ENCODE data around the gene CREM.
A peak's percentile ranks its signal among the peaks of the same experiment; 100 is the strongest.

Gene CREM

DNA sequence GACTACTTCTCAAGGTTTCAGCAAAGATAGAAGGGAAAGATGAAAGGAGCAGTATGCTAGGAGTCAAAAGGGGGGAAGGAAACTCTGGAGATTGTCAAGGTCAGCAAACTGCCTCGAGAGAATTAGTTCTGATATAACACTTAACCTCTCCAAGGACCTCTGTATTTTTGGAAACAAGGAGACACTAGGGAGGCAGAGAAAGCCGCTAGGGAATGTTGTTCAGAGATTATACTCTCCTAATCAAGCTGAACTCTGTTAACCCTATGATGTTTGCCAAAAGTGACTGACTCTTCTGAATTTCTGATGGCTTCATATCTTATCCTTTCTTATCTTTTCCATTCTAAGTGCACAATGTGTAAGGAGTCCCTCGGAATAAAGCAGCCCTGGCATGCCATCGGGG, 27.1 kb downstream of the CREM start:
- Mint-ChIP-seq H3K4me1 (ENCODE audit: low read depth) (peaks cover 12% of the 10 kb centered on the region), H3K36me3 (ENCODE audit: low read depth) (peaks cover 14% of the 10 kb centered on the region)

DNA sequence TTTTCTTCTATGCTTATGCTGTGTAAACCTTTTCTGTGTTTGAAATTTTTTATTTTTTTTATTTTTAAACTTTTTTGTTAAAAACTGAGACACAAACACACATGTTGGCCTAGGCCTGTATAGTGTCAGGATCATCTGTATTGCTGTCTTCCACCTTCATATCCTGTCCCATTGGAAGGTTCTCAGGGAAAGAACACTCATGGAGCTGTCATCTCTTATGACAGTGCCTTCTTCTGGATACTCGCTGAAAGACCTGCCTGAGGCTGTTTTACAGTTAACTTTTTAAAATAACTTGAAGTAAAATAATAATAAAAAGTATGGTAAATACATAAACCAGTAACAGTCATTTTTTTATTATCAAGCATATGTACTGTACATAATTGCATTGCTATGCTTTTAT, 34.1 kb downstream of the CREM start:
- Mint-ChIP-seq H3K9me3 (no peaks in the 10 kb centered on the region), H3K27ac (no peak overlapping the region), H3K27me3 (no peaks in the 10 kb centered on the region), H3K4me3 (no peak overlapping the region), H3K36me3 (ENCODE audit: low read depth) (no peaks in the 10 kb centered on the region), H3K4me1 (ENCODE audit: low read depth) (peaks cover 7% of the 10 kb centered on the region)
- intact Hi-C loops (cut with micrococcal nuclease) = no loop called here

More for the DNA sequence above, 27.1 kb downstream of the CREM start:
- H3K27me3 Mint-ChIP-seq = no peaks in the 10 kb centered on the region
- intact Hi-C loops (cut with micrococcal nuclease) = no loop called here
- no peak overlapping the region for H3K4me3 Mint-ChIP-seq
- no peaks in the 10 kb centered on the region for H3K9me3 Mint-ChIP-seq
- H3K27ac Mint-ChIP-seq = no peak overlapping the region

DNA sequence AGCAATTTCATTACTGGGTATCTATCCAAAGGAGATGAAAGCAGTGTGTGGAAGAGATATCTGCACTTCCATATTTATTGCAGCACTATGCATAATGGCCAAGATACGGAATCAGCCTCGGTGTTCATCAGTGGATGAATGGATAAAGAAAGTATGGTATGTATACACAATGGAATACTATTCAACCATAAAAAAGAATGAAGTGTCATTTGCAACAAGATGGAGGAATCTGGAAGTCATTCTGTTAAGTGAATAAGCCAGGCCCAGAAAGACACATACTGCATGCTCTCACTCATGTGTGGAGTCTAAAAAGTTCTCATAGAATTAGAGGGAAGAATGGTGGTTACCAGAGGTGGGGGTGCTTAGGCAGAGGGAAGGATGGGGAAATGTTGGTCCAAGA, 35.3 kb downstream of the CREM start:
- H3K27me3 Mint-ChIP-seq = no peaks in the 10 kb centered on the region
- H3K4me1 Mint-ChIP-seq (ENCODE audit: low read depth) = peaks cover 7% of the 10 kb centered on the region
- H3K36me3 Mint-ChIP-seq (ENCODE audit: low read depth) = no peaks in the 10 kb centered on the region
- intact Hi-C loops (cut with micrococcal nuclease) = no loop called here
- no peaks in the 10 kb centered on the region for H3K9me3 Mint-ChIP-seq
- H3K4me3 Mint-ChIP-seq = no peak overlapping the region
- no peak overlapping the region for H3K27ac Mint-ChIP-seq

DNA sequence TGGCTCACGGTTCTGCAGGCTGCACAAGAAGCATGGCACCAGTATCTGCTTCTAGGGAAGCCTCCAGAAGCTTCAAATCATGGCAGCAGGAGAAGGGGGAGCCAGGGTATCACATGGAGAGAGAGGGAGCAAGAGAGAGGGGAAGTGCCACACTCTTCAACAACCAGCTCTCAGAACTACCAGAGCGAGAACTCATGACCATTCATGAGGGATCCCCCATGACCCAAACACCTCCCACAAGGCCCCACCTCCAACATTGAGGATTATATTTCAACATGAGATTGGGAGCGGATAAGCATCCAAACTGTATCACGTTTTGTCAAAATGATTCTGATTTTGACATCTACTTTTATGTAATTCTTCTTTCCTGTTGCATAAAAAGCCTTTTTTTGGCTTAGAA, 38.5 kb downstream of the CREM start:
- Mint-ChIP-seq H3K27me3 (no peaks in the 10 kb centered on the region), H3K4me1 (ENCODE audit: low read depth) (peaks cover 7% of the 10 kb centered on the region), H3K4me3 (no peak overlapping the region), H3K27ac (peak overlapping the region; percentile 38), H3K9me3 (peaks cover 8% of the 10 kb centered on the region), H3K36me3 (ENCODE audit: low read depth) (no peaks in the 10 kb centered on the region)
- intact Hi-C loops (cut with micrococcal nuclease) = no loop called here

DNA sequence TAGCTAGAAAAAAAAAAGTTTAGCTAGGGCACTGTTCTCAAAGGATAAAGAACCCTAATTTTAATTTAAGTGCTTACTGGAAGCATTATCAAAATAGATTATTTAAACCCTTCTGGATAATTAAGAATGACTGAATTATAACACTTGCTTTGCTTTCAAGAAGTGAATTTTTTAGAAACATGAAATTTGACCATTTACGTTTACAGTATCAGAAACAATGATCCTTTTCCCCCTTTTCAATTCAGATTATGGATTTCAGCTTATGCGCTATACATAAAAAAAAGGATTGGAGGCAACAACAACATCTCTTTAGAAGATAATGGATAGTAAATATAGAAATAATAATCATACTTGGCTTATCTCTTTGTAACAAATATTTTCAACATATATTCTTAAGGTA, 39.2 kb downstream of the CREM start:
- H3K4me1 Mint-ChIP-seq (ENCODE audit: low read depth) = peaks cover 7% of the 10 kb centered on the region
- no peak overlapping the region for H3K27ac Mint-ChIP-seq
- H3K27me3 Mint-ChIP-seq = no peaks in the 10 kb centered on the region
- no peak overlapping the region for H3K4me3 Mint-ChIP-seq
- no peaks in the 10 kb centered on the region for H3K36me3 Mint-ChIP-seq (ENCODE audit: low read depth)
- H3K9me3 Mint-ChIP-seq = peaks cover 8% of the 10 kb centered on the region
- intact Hi-C loops (cut with micrococcal nuclease) = no loop called here

DNA sequence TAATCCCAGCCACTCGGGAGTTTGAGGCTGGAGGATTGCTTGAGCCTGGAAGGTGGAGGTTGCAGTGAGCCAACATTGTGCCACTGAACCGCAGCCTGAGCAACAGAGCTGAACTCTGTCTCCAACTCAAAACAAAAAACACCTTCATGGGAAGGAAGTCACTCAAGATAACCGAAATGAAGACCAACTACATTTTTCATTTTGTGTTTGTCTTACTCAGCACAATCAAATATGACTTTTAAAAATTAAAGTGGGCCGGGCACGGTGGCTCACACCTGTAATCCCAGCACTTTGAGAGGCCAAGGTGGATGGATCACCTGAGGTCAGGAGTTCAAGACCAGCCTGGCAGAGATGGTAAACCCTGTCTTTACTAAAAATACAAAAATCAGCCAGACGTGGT, 40.0 kb downstream of the CREM start:
- intact Hi-C loops (cut with micrococcal nuclease) = no loop called here
- Mint-ChIP-seq H3K27ac (no peak overlapping the region), H3K4me3 (no peak overlapping the region), H3K36me3 (ENCODE audit: low read depth) (no peaks in the 10 kb centered on the region), H3K27me3 (no peaks in the 10 kb centered on the region), H3K4me1 (ENCODE audit: low read depth) (peaks cover 7% of the 10 kb centered on the region), H3K9me3 (peaks cover 8% of the 10 kb centered on the region)

DNA sequence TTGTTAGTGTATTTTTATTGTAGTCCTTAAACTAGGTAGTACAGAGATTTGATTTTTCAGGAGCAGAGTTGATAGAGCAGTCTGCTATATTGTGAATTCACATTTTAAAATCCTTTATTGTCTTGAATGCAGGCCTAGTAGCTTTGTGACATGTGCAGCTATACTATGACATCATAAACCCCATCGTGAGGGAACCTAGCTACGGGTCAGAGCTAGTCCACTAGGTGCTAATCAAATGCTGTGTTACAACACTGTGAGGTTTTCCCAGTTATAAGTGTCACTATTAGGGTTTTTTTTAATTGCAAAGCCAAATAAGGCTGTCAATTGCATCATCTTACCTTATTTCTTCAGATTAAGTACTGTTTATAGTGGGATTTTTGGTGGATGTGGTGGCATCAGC, 40.7 kb downstream of the CREM start:
- intact Hi-C loops (cut with micrococcal nuclease) = no loop called here
- H3K4me3 Mint-ChIP-seq = no peak overlapping the region
- no peaks in the 10 kb centered on the region for H3K36me3 Mint-ChIP-seq (ENCODE audit: low read depth)
- peaks cover 13% of the 10 kb centered on the region for H3K4me1 Mint-ChIP-seq (ENCODE audit: low read depth)
- H3K27me3 Mint-ChIP-seq = no peaks in the 10 kb centered on the region
- H3K9me3 Mint-ChIP-seq = peaks cover 8% of the 10 kb centered on the region
- H3K27ac Mint-ChIP-seq = no peak overlapping the region

DNA sequence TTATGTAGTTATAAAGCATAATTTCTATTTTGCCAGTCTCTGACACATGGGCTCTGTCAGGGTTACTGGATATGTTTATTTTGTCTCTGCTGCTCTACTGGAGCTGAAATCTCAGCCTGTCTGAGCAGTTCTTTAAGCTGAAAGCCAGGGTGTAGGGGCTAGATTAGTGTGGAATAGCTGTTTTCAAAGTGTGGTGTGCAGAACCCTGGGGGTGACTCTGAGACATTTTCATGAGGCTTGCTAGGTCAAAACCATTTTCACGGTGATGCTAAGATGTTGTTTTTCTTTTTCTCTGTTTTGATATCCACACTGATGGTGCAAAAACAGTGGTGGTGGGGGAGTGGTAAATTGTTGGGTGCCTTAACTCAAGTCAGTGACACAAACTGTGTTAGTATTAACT, 45.5 kb downstream of the CREM start:
- H3K27ac Mint-ChIP-seq = peak overlapping the region; percentile 58
- no peaks in the 10 kb centered on the region for H3K36me3 Mint-ChIP-seq (ENCODE audit: low read depth)
- H3K4me3 Mint-ChIP-seq = no peak overlapping the region

DNA sequence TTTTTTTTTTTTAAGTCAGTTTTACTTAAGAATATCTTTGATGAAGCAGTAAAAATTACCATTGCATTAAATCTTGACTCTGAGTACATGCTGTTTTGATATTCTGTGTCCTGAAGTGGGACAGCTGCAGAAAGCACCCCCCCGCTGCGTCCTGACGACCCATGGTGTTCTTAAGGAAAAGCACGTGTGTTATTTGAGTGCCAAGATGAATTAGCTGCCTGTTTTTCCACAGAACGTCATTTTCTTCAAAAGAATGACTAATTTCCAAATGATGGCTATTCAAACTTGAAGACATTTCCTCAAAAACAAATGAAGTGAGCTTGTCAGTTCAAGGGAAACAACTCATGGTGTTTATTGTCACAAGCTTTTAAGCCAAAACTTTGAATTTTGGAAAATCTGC, 45.9 kb downstream of the CREM start:
- intact Hi-C loops (cut with micrococcal nuclease) = no loop called here
- Mint-ChIP-seq H3K4me3 (no peak overlapping the region), H3K36me3 (ENCODE audit: low read depth) (no peaks in the 10 kb centered on the region), H3K27ac (peak overlapping the region; percentile 58), H3K9me3 (peaks cover 8% of the 10 kb centered on the region), H3K27me3 (no peaks in the 10 kb centered on the region), H3K4me1 (ENCODE audit: low read depth) (peaks cover 10% of the 10 kb centered on the region)

More for the DNA sequence above, 45.5 kb downstream of the CREM start:
- Mint-ChIP-seq H3K4me1 (ENCODE audit: low read depth) (peaks cover 10% of the 10 kb centered on the region), H3K9me3 (peaks cover 8% of the 10 kb centered on the region), H3K27me3 (no peaks in the 10 kb centered on the region)
- intact Hi-C loops (cut with micrococcal nuclease) = no loop called here

DNA sequence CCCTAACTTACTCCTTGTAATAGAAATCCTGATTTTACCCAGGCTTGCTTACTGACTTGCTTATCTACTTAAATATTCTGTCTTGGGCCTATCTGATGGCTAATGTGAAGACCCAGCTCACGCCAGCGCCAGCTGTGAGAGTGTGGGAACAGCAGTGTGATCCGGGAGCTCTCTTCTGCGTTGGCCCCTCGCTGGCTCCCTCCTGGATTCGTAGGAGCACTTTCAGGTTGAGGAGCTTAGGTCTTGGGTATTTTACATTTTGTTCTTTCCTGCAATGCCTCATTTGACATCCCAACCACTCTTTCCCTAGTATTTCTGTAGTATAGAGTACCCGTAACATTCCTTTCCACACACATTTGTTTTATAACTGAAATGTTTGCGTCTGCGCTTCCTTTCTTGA, 51.7 kb downstream of the CREM start:
- Mint-ChIP-seq H3K36me3 (ENCODE audit: low read depth) (peaks cover 5% of the 10 kb centered on the region), H3K4me3 (no peak overlapping the region), H3K27ac (no peak overlapping the region), H3K4me1 (ENCODE audit: low read depth) (no peaks in the 10 kb centered on the region), H3K27me3 (no peaks in the 10 kb centered on the region), H3K9me3 (no peaks in the 10 kb centered on the region)
- intact Hi-C loops (cut with micrococcal nuclease) = no loop called here

DNA sequence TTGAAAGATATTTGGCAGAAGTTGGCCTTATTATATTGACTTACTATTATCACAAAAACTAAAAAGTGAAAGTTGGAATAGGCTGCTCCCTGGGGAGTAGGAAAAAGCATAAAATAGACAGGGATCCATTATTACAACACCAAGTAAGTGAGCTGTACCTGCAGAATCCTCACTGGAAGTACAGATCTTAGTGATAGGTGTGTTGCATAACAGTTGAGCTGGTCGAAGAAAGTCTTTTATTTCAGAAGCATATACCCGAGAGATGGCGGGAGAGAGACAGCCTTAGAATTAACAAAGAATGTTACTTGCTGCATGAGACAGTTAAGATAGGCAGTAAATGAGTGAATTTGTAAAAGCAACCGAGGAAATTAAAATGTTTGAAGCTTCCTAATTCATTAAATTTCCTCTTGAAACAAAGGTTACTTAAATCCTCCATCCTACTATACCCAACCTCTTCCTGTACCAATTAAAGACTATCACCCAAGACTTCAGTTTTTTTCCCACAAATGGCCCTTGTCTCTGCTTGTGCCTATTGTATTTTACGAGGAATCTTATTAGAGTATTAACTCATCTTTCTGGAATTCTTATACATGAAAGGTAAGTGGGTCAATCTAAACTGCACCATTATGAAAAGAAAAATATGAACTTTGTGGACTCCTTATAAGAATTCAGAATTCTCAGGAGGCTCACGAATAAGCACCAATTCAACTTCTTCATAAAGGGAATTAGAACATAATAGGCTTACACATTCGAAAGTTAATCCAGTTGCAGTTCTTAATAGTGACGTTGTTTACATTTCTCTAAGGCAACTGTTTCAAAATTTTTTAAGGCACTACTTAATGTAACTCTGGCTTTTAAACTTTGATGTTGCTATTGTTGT, 56.2 kb downstream of the CREM start:
- H3K4me3 Mint-ChIP-seq = no peak overlapping the region
- H3K9me3 Mint-ChIP-seq = no peaks in the 10 kb centered on the region
- H3K27me3 Mint-ChIP-seq = no peaks in the 10 kb centered on the region
- H3K27ac Mint-ChIP-seq = no peak overlapping the region
- peaks cover 12% of the 10 kb centered on the region for H3K4me1 Mint-ChIP-seq (ENCODE audit: low read depth)
- peaks cover 5% of the 10 kb centered on the region for H3K36me3 Mint-ChIP-seq (ENCODE audit: low read depth)
- intact Hi-C loops (cut with micrococcal nuclease) = no loop called here

DNA sequence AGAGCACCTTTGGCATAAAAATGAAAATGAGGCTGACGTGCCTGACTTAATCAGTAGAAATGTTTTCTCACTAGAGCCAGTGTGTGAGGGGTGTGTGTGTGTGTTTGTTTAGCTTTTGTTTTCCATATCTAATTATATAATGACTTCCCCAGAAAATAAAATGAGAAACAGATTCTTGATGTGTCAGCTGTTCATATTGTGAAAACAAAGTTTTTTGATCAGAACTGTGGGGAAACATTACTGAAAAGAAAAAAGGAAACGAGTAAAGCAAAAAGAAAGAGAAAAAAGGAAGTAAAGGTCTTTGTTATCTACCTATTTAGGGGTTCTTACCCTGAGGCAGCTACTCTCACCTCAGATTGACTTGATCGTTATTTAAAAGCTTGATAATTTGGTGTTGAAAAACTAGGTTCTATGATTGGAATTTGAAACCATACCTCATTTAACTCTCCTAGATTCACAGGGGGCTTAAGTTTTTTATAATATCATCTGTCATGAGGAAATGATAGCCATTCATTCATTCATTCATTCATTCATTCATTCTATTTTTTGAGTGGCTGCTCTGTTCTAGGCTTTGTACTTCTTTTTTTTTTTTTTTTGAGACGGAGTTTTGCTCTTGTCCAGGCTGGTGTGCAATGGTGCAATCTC, 58.0 kb downstream of the CREM start:
- Mint-ChIP-seq H3K4me1 (ENCODE audit: low read depth) (peaks cover 12% of the 10 kb centered on the region), H3K27me3 (no peaks in the 10 kb centered on the region), H3K9me3 (no peaks in the 10 kb centered on the region), H3K4me3 (no peak overlapping the region), H3K27ac (peak overlapping the region; percentile 71), H3K36me3 (ENCODE audit: low read depth) (peaks cover 5% of the 10 kb centered on the region)
- intact Hi-C loops (cut with micrococcal nuclease) = no loop called here

DNA sequence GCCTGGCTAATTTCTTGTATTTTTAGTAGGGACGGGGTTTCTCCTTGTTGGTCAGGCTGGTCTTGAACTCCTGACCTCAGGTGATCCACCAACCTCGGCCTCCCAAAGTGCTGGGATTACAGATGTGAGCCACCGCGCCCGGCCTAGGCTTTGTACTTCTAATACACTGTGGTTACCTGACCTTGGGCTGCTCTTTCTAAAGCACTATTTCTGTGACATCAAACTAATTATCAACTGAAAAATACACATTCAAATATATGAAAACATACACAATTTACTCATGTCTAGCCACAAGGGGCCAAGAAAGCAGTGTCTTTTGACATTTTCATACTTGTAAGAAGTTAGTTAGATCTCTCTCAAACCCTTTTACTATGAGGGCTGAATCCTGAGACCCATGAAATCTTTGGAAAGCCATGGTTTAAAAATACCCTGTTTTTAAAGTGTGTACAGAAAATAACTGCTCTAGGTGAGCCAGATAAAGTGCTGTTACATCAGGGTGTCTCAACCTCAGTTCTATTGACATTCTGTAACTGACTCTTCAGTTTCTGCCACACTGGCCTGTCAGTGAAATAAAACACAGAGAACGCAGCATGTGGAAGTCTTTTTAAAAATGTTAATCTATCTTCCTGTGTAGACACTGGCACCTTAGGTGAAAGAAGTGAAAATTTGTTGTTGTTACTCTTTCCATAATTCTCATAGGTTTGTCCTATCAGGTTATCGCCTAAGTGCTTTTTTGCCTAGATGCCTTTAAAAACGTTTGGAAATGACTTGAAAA, 58.8 kb downstream of the CREM start:
- Mint-ChIP-seq H3K27me3 (no peaks in the 10 kb centered on the region), H3K36me3 (ENCODE audit: low read depth) (peaks cover 4% of the 10 kb centered on the region), H3K9me3 (no peaks in the 10 kb centered on the region), H3K27ac (peak overlapping the region; percentile 71), H3K4me3 (no peak overlapping the region), H3K4me1 (ENCODE audit: low read depth) (peaks cover 12% of the 10 kb centered on the region)
- intact Hi-C loops (cut with micrococcal nuclease) = no loop called here

DNA sequence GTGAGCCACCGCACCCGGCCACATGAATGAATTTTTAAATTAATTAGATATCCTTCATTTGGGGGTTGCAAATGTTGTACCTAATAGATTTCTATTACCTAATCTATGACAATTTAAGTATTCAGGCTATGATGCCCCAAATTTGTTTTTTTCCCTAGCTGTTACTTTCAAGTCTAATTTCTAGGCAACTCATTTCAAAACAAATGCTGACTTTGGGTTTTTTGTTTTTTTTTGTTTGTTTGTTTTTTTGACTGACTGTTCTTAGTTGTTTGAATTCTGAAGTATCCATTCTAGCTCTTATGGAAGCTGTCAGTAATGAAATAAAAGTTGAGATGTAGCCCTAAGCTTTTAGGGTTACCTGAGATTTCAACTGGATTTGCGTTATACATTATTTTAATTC, 62.3 kb downstream of the CREM start:
- H3K27ac Mint-ChIP-seq = no peak overlapping the region

More for the DNA sequence above, 62.3 kb downstream of the CREM start:
- Mint-ChIP-seq H3K4me3 (no peak overlapping the region), H3K9me3 (no peaks in the 10 kb centered on the region), H3K27me3 (no peaks in the 10 kb centered on the region), H3K36me3 (ENCODE audit: low read depth) (no peaks in the 10 kb centered on the region), H3K4me1 (ENCODE audit: low read depth) (peaks cover 40% of the 10 kb centered on the region)
- intact Hi-C loops (cut with micrococcal nuclease) = no loop called here
